ENCODE data around the gene NPHP4.

Gene NPHP4

GRCh38 chr1:5842679-5843078 lies 149.5 kb downstream of the NPHP4 start:
- no peak for DNase-seq

- DNase-seq: no peak
Measured at GRCh38 chr1:5840551-5841001, 151.6 kb downstream of the NPHP4 start.

- no peak for DNase-seq
Measured at GRCh38 chr1:5839881-5840550, 152.2 kb downstream of the NPHP4 start.

GRCh38 chr1:5839161-5839880 lies 152.9 kb downstream of the NPHP4 start:
- no peak for DNase-seq

GRCh38 chr1:5837976-5838653 lies 154.1 kb downstream of the NPHP4 start:
- no peak for DNase-seq

GRCh38 chr1:5836776-5837440 lies 155.3 kb downstream of the NPHP4 start:
- peak; percentile 27 for DNase-seq

- DNase-seq: no peak
Measured at GRCh38 chr1:5835179-5835562, 157.1 kb downstream of the NPHP4 start.

- no peak for DNase-seq
Measured at GRCh38 chr1:5834477-5835178, 157.6 kb downstream of the NPHP4 start.

- no peak for DNase-seq
Measured at GRCh38 chr1:5833911-5834310, 158.3 kb downstream of the NPHP4 start.

- no peak for DNase-seq
Measured at GRCh38 chr1:5832916-5833895, 159.0 kb downstream of the NPHP4 start.

- peak; percentile 55 for DNase-seq
Measured at GRCh38 chr1:5831600-5832335, 160.5 kb downstream of the NPHP4 start.

- DNase-seq: no peak
Measured at GRCh38 chr1:5830771-5831599, 161.2 kb downstream of the NPHP4 start.

- DNase-seq: no peak
Measured at GRCh38 chr1:5829414-5829813, 162.8 kb downstream of the NPHP4 start.

- DNase-seq: no peak
Measured at GRCh38 chr1:5828308-5828935, 163.8 kb downstream of the NPHP4 start.

GRCh38 chr1:5827516-5827915 lies 164.7 kb downstream of the NPHP4 start:
- no peak for DNase-seq

- no peak for DNase-seq
Measured at GRCh38 chr1:5826601-5827000, 165.6 kb downstream of the NPHP4 start.

GRCh38 chr1:5822726-5823125 lies 169.5 kb downstream of the NPHP4 start:
- no peak for DNase-seq

- DNase-seq: no peak
Measured at GRCh38 chr1:5822266-5822665, 170.0 kb downstream of the NPHP4 start.

- DNase-seq: peak; percentile 47
Measured at GRCh38 chr1:5821540-5822176, 170.6 kb downstream of the NPHP4 start.
